ENCODE measurements around the gene CERS5.
"Not testable (repeated sequence)": the region's sequence is repeated elsewhere in the genome, so short reads cannot be mapped to it uniquely, and the experiment has no call there.

DNA sequence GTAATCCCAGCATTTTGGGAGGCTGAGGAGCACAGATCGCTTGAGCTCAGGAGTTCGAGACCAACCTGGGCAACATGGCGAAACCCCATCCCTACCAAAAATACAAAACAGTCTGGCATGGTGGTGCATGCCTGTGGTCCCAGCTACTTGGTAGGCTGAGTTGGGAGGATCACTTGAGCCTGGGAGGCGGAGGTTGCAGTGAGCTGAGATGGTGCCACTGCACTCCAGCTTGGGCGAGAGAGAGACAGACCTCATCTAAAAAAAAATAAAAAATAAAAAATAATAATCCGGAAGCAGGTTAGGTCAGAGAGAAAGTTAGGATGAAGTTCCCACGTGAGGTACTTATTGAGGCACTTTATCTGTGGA is 82.8 kb downstream of the CERS5 start:
- TF ChIP-seq, protein P1, sequence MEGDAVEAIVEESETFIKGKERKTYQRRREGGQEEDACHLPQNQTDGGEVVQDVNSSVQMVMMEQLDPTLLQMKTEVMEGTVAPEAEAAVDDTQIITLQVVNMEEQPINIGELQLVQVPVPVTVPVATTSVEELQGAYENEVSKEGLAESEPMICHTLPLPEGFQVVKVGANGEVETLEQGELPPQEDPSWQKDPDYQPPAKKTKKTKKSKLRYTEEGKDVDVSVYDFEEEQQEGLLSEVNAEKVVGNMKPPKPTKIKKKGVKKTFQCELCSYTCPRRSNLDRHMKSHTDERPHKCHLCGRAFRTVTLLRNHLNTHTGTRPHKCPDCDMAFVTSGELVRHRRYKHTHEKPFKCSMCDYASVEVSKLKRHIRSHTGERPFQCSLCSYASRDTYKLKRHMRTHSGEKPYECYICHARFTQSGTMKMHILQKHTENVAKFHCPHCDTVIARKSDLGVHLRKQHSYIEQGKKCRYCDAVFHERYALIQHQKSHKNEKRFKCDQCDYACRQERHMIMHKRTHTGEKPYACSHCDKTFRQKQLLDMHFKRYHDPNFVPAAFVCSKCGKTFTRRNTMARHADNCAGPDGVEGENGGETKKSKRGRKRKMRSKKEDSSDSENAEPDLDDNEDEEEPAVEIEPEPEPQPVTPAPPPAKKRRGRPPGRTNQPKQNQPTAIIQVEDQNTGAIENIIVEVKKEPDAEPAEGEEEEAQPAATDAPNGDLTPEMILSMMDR (conservative IDR thresholded peaks at IDR 0.05; ENCODE audit: low read length) = not testable (repeated sequence)
- TF ChIP-seq EZH2phosphoT487 (IDR thresholded peaks at IDR 0.05; ENCODE audit: borderline replicate concordance, low read depth, low read length) = not testable (repeated sequence)
